Measurements from ENCODE around the gene AHNAK.

AHNAK gene

DNA sequence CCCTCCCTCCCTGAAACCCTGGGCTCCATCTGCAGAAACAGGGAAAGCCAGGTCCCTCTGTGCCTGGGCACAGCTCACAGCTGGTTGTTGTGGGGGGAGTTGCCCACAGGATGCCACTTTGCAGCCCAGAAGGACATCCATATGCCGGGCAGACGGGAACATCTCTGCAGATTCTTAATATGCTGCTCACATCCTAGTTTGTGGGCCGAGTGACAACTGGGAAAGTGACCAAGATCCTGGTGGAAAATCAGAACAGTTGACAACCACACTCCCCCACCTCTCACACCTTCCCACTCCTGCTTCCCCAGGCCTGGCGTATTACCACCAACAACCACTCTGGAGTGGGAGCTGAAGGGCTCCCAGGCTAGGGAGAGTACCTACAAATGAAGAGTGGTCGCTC is 135.1 kb downstream of the AHNAK start:
- no peak overlapping the region for H3K27ac ChIP-seq
- H3K36me3 ChIP-seq: no peaks in the 10 kb centered on the region
- H3K27me3 ChIP-seq: no peaks in the 10 kb centered on the region
- intact Hi-C loops (cut with DNase I; ENCODE audit: low total_unique reads): no loop called here
- H3K4me1 ChIP-seq: peaks cover 0 to 7% (median 0%) of the 10 kb centered on the region in 4 donors
- DNase-seq: no peak
- H3K9me3 ChIP-seq: no peaks in the 10 kb centered on the region
- TF ChIP-seq, protein P1, sequence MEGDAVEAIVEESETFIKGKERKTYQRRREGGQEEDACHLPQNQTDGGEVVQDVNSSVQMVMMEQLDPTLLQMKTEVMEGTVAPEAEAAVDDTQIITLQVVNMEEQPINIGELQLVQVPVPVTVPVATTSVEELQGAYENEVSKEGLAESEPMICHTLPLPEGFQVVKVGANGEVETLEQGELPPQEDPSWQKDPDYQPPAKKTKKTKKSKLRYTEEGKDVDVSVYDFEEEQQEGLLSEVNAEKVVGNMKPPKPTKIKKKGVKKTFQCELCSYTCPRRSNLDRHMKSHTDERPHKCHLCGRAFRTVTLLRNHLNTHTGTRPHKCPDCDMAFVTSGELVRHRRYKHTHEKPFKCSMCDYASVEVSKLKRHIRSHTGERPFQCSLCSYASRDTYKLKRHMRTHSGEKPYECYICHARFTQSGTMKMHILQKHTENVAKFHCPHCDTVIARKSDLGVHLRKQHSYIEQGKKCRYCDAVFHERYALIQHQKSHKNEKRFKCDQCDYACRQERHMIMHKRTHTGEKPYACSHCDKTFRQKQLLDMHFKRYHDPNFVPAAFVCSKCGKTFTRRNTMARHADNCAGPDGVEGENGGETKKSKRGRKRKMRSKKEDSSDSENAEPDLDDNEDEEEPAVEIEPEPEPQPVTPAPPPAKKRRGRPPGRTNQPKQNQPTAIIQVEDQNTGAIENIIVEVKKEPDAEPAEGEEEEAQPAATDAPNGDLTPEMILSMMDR (IDR thresholded peaks at IDR 0.05): no peak
- no peak overlapping the region for H3K4me3 ChIP-seq

DNA sequence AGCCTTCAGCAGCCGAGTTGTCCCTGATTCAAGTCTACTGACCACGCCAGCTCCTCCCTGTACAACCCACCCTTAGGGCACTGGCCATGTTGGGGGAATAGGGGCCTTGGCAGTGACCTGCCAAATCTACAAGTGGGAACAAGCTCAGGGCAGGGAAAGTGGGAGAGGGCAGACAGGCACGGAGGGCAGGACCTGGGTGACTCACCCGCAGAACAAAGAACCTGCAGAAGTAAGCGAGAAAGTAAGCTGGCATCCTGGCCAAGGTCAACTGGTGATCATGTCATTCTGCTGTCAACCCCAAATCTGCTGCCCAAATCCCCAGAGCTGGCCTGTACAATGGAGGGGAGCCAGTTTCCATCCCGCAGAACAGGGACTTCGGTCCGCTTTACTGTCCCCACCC is 135.6 kb downstream of the AHNAK start:
- Histone ChIP-seq H3K36me3 (no peaks in the 10 kb centered on the region), H3K27me3 (no peaks in the 10 kb centered on the region), H3K9me3 (no peaks in the 10 kb centered on the region), H3K27ac (no peak overlapping the region), H3K4me1 (peaks cover 0 to 7% (median 0%) of the 10 kb centered on the region in 4 donors), H3K4me3 (no peak overlapping the region)
- DNase-seq: no peak
- intact Hi-C loops (cut with DNase I; ENCODE audit: low total_unique reads): no loop called here
- TF ChIP-seq, protein P1 (IDR thresholded peaks at IDR 0.05): no peak

DNA sequence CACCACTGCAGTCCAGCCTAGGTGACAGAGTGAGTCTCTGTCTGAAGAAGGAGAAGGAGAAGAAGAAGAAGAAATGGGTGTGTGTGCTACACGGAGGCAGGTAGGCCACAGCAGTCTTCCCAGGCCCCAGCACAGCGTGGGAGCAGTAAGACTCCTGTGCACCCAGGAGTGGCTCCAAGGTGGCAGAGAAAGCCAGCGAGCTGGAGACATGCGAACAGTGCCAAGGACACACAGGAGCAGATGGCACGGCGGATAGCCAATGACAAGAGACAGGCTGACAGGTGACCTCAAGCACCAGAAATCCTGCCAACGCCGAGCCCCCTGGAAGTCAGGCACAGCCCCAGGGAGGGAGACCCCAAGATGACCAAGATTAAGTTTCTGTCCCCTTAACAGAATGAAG is 136.8 kb downstream of the AHNAK start:
- TF ChIP-seq, protein P1 (IDR thresholded peaks at IDR 0.05): no peak
- DNase-seq: no peak
- Histone ChIP-seq H3K4me3 (no peak overlapping the region), H3K9me3 (no peaks in the 10 kb centered on the region), H3K27me3 (no peaks in the 10 kb centered on the region), H3K36me3 (no peaks in the 10 kb centered on the region), H3K4me1 (peaks cover 0 to 7% (median 0%) of the 10 kb centered on the region in 4 donors), H3K27ac (no peak overlapping the region)
- intact Hi-C loops (cut with DNase I; ENCODE audit: low total_unique reads): no loop called here

- no peaks in the 10 kb centered on the region for H3K9me3 ChIP-seq
- intact Hi-C loops (cut with DNase I; ENCODE audit: low total_unique reads): no loop called here
- no peak for DNase-seq
- H3K4me3 ChIP-seq: no peak overlapping the region
- no peaks in the 10 kb centered on the region for H3K27me3 ChIP-seq
- TF ChIP-seq, protein P1 (IDR thresholded peaks at IDR 0.05): no peak
- no peak overlapping the region for H3K27ac ChIP-seq
- no peaks in the 10 kb centered on the region for H3K36me3 ChIP-seq
- H3K4me1 ChIP-seq: peaks cover 0 to 29% (median 24%) of the 10 kb centered on the region in 4 donors
Measured at GRCh38 chr11:62406034-62406433, 140.6 kb downstream of the AHNAK start.

DNA sequence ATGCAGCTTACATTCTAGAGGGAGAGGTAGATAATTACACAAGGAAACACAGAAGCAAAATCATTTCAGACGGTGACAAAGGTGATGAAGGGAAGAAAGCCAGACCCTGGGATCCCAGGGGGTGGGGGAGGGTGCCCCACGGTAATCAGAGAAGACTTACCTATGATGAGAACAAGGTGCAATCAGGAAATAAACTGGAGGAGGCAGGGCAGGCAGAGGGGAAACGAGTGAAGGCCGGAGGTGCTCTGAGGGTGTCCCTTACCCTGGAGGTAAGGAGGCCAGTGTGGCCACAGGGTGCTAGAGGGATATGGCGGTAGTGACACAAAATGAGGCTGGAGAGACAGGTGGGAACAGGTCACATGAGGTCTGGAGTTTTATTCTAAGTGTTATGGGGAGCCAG is 141.7 kb downstream of the AHNAK start:
- H3K9me3 ChIP-seq: no peaks in the 10 kb centered on the region
- no peak for DNase-seq
- no peak overlapping the region for H3K4me3 ChIP-seq
- H3K27me3 ChIP-seq: no peaks in the 10 kb centered on the region
- TF ChIP-seq, protein P1 (IDR thresholded peaks at IDR 0.05): no peak
- no peaks in the 10 kb centered on the region for H3K36me3 ChIP-seq
- H3K27ac ChIP-seq: no peak overlapping the region
- intact Hi-C loops (cut with DNase I; ENCODE audit: low total_unique reads): no loop called here
- H3K4me1 ChIP-seq: peaks cover 0 to 41% (median 35%) of the 10 kb centered on the region in 4 donors

- Histone ChIP-seq H3K27ac (no peak overlapping the region), H3K4me1 (peaks cover 4 to 45% (median 40%) of the 10 kb centered on the region in 4 donors), H3K36me3 (no peaks in the 10 kb centered on the region), H3K9me3 (no peaks in the 10 kb centered on the region), H3K27me3 (no peaks in the 10 kb centered on the region), H3K4me3 (no peak overlapping the region)
- intact Hi-C loops (cut with DNase I; ENCODE audit: low total_unique reads): no loop called here
- DNase-seq: no peak
- TF ChIP-seq, protein P1 (IDR thresholded peaks at IDR 0.05): no peak
Measured at GRCh38 chr11:62404435-62404834, 142.2 kb downstream of the AHNAK start.
